NCI-H460 (cell line): Measurements from ENCODE around the gene CDAN1. TPM values are rescaled to one million over a fixed set of nuclear protein-coding genes. Genes with fewer than 3 reads are reported as not detected.
"Not testable (repeated sequence)": the region's sequence is repeated elsewhere in the genome, so short reads cannot be mapped to it uniquely, and the experiment has no call there.

ENCODE experiments used
- DNase-seq: peaks from one replicate; pipeline ENCODE4 v3.0.0-alpha.2; 2016; ENCODE audit warnings: low read depth; ENCODE audit errors: extremely low read depth
- polyA plus RNA-seq: library from polyadenylated mRNA; depleted of rRNA; stranded (reverse); fragments of >200 nt; gene quantifications from 2 replicates; pipeline ENCODE4 v1.2.3, GENCODE V29; 2014; cell fraction: nucleus; rRNA removed
- total RNA-seq: library from RNA; depleted of rRNA; stranded (reverse); fragments of >200 nt; shearing (Covaris generic); gene quantifications from 2 replicates; pipeline ENCODE4 v1.2.3, GENCODE V29; 2014; rRNA removed

The CDAN1 gene
- 10.6 and 11.1 TPM in 2 replicates for total RNA-seq
- 42.1 and 44.4 TPM in 2 replicates for polyA plus RNA-seq

- DNase-seq: peak; percentile 76
These were observed at the start of gene CDAN1 for GRCh38 chr15:42736793-42737528. TSS of gene CDAN1 (minus strand) at chr15:42737128. CDS start at chr15:42737102, 26 bp downstream.

DNA sequence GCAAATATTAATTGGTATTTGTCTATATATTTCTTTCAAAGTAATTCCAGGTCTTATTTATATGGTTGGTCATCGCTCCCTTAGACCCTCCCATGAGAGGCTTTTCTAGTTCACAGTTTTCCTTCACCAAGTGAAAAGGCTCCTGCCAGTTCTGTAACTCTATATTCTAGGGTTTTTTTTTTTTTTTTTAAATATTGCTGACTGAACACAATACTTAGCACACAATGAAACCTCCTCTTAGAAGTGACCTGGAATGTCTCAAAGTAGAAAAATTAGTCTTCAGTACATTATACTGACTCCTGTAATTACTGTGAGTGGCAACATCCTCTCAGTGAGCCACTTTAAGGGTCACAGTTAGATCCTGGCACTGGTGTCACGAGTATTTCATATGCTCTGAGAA is 48.6 kb upstream of the CDAN1 start:
- DNase-seq: no peak

DNA sequence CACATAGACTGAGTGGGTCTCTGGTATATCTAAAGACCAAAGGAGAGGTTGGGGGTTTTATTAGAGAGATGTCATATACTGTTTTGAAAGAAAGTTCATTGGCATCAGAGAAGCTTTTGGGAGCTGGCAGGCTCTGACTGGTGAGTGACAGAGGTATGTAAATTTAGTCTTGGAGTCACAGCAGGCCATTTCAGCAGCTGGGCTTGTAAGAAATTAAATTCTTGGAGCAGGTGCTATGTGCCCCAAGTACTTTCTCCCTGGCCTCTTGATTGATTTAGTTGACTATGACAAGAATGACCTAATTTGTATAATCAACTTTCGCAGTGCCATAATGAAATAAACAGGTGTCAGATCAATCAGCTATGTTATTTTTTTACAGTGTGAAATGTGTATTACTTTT is 47.8 kb upstream of the CDAN1 start:
- DNase-seq: no peak

- DNase-seq: no peak
These were observed 45.8 kb upstream of the CDAN1 start for GRCh38 chr15:42782716-42783115.

- DNase-seq: no peak
These were observed 38.5 kb upstream of the CDAN1 start for GRCh38 chr15:42775416-42775815.

GRCh38 chr15:42772901-42773300 is 36.0 kb upstream of the CDAN1 start:
- DNase-seq: no peak

GRCh38 chr15:42772144-42772543 is 35.2 kb upstream of the CDAN1 start:
- DNase-seq: no peak

GRCh38 chr15:42766109-42766508 is 29.2 kb upstream of the CDAN1 start:
- not testable (repeated sequence) for DNase-seq

GRCh38 chr15:42764154-42764731 is 27.3 kb upstream of the CDAN1 start:
- DNase-seq: not testable (repeated sequence)

- DNase-seq: not testable (repeated sequence)
These were observed 24.9 kb upstream of the CDAN1 start for GRCh38 chr15:42761813-42762212.

- no peak for DNase-seq
These were observed 23.8 kb upstream of the CDAN1 start for GRCh38 chr15:42760759-42761158.

- DNase-seq: no peak
These were observed 22.2 kb upstream of the CDAN1 start for GRCh38 chr15:42759093-42759492.

- DNase-seq: no peak
These were observed 13.4 kb upstream of the CDAN1 start for GRCh38 chr15:42750306-42750705.

- DNase-seq: no peak
These were observed 12.3 kb upstream of the CDAN1 start for GRCh38 chr15:42749266-42749665.

DNA sequence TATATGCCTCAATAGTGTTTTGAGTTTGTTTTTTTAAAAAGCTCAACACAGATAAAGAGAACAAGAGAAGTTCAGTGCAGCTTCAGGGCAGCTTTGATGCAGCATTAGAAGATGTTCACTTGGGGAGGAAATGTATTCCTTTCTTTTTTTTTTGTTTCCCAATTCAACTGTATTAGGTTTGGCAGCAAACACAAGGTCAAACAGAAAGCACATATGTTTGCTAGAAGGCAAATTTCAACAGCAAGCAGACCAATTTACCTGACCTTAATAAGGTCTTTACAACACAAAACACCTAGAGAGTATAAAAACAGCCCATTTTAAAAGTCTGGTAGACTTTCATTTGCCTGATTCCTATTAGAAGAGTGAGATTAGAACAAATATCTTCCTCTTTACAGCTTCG is 7.3 kb upstream of the CDAN1 start:
- DNase-seq: no peak

DNA sequence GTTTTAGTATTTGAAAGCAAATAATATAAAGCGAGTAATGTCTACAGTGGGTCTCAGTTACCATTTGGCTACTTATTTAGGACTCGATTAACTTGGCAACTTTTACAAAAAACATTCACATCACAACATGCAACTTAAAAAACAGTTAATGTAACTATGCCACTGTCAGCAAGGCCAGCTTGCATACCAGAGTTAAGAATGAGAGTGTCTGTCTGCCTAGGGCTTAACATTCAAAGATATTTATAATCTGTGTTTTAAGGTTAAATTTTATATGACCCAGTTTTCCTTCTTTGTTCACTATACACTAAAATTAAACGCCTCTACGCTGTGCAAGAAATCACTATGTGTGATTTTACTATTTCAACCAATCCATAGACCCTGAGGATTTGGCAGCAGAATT is 5.2 kb upstream of the CDAN1 start:
- DNase-seq: no peak

- no peak for DNase-seq
These were observed 4.8 kb upstream of the CDAN1 start for GRCh38 chr15:42741710-42742109.

DNA sequence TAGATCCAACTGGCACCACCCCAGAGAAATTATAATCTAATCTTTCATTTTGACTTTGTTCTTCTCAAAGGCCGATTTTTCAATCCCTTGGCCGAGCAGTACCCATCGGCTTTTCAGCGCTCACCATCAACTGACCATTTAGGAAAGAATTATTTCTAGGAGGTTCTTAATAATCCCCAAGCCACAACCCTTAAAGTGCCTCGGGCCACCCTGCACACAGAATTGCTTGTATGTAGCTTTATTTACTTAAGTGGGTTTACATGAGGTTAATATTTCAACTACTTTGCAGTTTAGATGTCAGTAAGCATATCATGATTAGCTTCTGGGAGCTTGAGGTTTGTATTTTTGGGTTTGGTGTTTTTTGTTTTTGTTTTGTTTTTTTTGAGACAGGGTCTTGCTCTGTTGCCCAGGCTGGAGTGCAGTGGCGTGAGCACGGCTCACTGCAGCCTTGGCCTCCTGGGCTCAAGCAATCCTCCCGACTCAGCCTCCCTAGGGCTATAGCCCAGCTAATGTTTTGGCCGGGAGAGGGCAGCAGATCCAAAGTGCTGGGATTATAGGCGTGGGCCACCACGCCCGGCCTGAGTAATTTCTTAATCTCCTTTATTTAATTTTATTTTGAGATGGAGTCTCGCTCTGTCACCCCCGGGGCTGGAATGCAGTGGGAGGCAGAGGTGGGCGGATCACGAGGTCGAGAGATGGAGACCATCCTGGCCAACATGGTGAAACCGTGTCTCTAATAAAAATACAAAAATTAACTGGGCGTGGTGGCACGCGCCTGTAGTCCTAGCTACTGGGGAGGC is 801 bp upstream of the CDAN1 start:
- DNase-seq: peak; percentile 54

DNA sequence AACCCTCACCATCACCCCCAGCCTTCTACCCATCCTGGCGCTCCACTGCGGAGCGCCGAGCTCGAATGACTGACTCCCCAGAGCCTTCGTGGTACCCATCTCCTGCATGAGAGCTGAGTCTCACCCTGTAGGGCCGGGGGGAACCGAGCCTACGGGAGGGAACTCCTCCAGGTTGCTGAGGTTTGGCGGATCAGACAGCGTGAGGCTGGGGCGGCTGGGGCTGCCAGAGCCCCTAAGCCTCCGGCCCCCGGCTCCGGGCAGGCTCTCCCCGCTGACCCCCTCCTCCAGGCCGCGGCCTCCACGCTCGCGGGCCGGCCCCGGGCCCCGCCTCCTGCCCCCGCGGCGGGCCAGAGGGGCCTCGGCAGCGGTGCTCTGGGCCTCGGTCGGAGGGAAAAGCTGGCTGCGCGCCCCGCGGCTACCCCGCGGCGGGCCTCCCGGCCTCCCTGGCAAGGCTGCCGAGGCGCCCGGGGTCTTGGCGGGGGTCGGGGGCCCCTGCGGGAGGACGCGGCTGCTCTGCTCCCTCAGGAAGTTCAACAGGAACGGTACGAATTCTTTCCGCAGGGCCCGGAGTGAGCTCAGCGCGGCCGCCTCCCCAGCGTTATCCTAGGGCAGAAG is 643 bp downstream of the CDAN1 start:
- no peak for DNase-seq

DNA sequence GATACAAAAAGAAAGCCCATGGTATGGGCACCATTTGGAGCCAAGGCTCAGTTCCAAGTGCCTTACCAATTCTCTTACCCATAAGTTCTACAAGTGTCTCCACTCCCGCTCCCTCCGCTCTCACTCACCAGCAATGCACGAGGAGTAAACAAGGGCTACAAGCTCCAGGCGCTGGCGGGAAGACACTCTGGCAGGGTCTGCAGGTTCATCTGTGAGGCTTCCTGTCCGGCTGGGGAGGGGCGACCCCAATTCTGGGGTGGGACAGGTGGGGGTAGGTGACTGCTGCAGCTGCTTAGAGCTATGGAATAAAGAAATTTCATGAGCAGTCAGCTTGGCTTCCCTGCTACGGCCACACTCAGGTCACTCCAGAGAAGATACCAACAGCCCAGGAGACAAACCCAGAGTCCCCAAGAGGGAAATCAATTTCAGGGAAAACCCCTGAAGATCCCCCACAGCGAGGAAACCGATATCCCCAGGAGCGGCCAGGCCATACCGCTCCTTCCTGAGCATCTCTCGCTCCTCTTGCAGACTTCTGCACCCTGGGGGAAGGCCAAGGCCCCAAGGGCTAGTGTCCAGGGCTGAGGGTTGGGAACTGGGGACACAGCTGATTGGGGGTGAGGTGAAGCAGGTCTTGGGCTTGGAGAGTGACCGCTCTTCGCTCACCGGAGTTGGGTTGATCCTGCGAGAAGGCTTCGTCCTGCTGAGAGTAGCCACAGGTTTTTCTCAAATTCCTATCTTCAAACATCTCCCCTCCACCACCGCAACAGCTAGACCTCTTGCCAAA is 1.4 kb downstream of the CDAN1 start:
- DNase-seq: no peak
